Measurements from ENCODE around the gene SLC1A1.
"Not testable (repeated sequence)": the region's sequence is repeated elsewhere in the genome, so short reads cannot be mapped to it uniquely, and the experiment has no call there.

SLC1A1 gene

GRCh38 chr9:4520055-4520454 is 29.8 kb downstream of the SLC1A1 start:
- H3K27me3 ChIP-seq (ENCODE audit: control insufficient read depth, insufficient read depth, low read length): no peaks in the 10 kb centered on the region
- H3K36me3 ChIP-seq (ENCODE audit: insufficient read depth, low read length): no peaks in the 10 kb centered on the region
- H3K9me3 ChIP-seq (replicated peaks; ENCODE audit: low read length): no peaks in the 10 kb centered on the region
- H3K9ac ChIP-seq (ENCODE audit: low read depth, low read length): no peak overlapping the region
- H3K4me3 ChIP-seq (ENCODE audit: low read length): no peak overlapping the region
- no peaks in the 10 kb centered on the region for H3K4me1 ChIP-seq (ENCODE audit: control insufficient read depth, insufficient read depth, low read length)
- no peak overlapping the region for H3K4me2 ChIP-seq (ENCODE audit: low read length)

- no peaks in the 10 kb centered on the region for H3K9me3 ChIP-seq (replicated peaks; ENCODE audit: low read length)
- no peak overlapping the region for H3K4me3 ChIP-seq (ENCODE audit: low read length)
- H3K27me3 ChIP-seq (ENCODE audit: control insufficient read depth, insufficient read depth, low read length): no peaks in the 10 kb centered on the region
- H3K9ac ChIP-seq (ENCODE audit: low read depth, low read length): no peak overlapping the region
- H3K4me2 ChIP-seq (ENCODE audit: low read length): no peak overlapping the region
- no peaks in the 10 kb centered on the region for H3K36me3 ChIP-seq (ENCODE audit: insufficient read depth, low read length)
- peaks cover 9% of the 10 kb centered on the region for H3K4me1 ChIP-seq (ENCODE audit: control insufficient read depth, insufficient read depth, low read length)
Measured at GRCh38 chr9:4530375-4530774, 40.1 kb downstream of the SLC1A1 start.

GRCh38 chr9:4530831-4531230 is 40.6 kb downstream of the SLC1A1 start:
- not testable (repeated sequence) for H3K4me2 ChIP-seq (ENCODE audit: low read length); H3K9ac ChIP-seq (ENCODE audit: low read depth, low read length); H3K4me3 ChIP-seq (ENCODE audit: low read length); H3K9me3 ChIP-seq (replicated peaks; ENCODE audit: low read length); H3K36me3 ChIP-seq (ENCODE audit: insufficient read depth, low read length); H3K27me3 ChIP-seq (ENCODE audit: control insufficient read depth, insufficient read depth, low read length); H3K4me1 ChIP-seq (ENCODE audit: control insufficient read depth, insufficient read depth, low read length)

GRCh38 chr9:4531355-4531754 is 41.1 kb downstream of the SLC1A1 start:
- H3K9ac ChIP-seq (ENCODE audit: low read depth, low read length); H3K27me3 ChIP-seq (ENCODE audit: control insufficient read depth, insufficient read depth, low read length); H3K4me1 ChIP-seq (ENCODE audit: control insufficient read depth, insufficient read depth, low read length): not testable (repeated sequence)

GRCh38 chr9:4533881-4534280 is 43.6 kb downstream of the SLC1A1 start:
- H3K4me1 ChIP-seq (ENCODE audit: control insufficient read depth, insufficient read depth, low read length); H3K4me3 ChIP-seq (ENCODE audit: low read length); H3K27me3 ChIP-seq (ENCODE audit: control insufficient read depth, insufficient read depth, low read length); H3K4me2 ChIP-seq (ENCODE audit: low read length); H3K9ac ChIP-seq (ENCODE audit: low read depth, low read length); H3K36me3 ChIP-seq (ENCODE audit: insufficient read depth, low read length); H3K9me3 ChIP-seq (replicated peaks; ENCODE audit: low read length): not testable (repeated sequence)

More at GRCh38 chr9:4531355-4531754, 41.1 kb downstream of the SLC1A1 start:
- not testable (repeated sequence) for H3K9me3 ChIP-seq (replicated peaks; ENCODE audit: low read length); H3K36me3 ChIP-seq (ENCODE audit: insufficient read depth, low read length); H3K4me2 ChIP-seq (ENCODE audit: low read length); H3K4me3 ChIP-seq (ENCODE audit: low read length)

- not testable (repeated sequence) for H3K27me3 ChIP-seq (ENCODE audit: control insufficient read depth, insufficient read depth, low read length); H3K36me3 ChIP-seq (ENCODE audit: insufficient read depth, low read length); H3K9ac ChIP-seq (ENCODE audit: low read depth, low read length); H3K4me1 ChIP-seq (ENCODE audit: control insufficient read depth, insufficient read depth, low read length); H3K4me3 ChIP-seq (ENCODE audit: low read length); H3K9me3 ChIP-seq (replicated peaks; ENCODE audit: low read length); H3K4me2 ChIP-seq (ENCODE audit: low read length)
Measured at GRCh38 chr9:4536196-4536595, 45.9 kb downstream of the SLC1A1 start.

- Histone ChIP-seq H3K9me3 (replicated peaks; ENCODE audit: low read length) (no peaks in the 10 kb centered on the region), H3K4me3 (ENCODE audit: low read length) (no peak overlapping the region), H3K4me2 (ENCODE audit: low read length) (no peak overlapping the region), H3K27me3 (ENCODE audit: control insufficient read depth, insufficient read depth, low read length) (no peaks in the 10 kb centered on the region), H3K4me1 (ENCODE audit: control insufficient read depth, insufficient read depth, low read length) (no peaks in the 10 kb centered on the region), H3K36me3 (ENCODE audit: insufficient read depth, low read length) (no peaks in the 10 kb centered on the region), H3K9ac (ENCODE audit: low read depth, low read length) (no peak overlapping the region)
Measured at GRCh38 chr9:4537581-4537980, 47.3 kb downstream of the SLC1A1 start.

GRCh38 chr9:4538107-4538506 is 47.8 kb downstream of the SLC1A1 start:
- H3K4me1 ChIP-seq (ENCODE audit: control insufficient read depth, insufficient read depth, low read length): no peaks in the 10 kb centered on the region
- no peaks in the 10 kb centered on the region for H3K27me3 ChIP-seq (ENCODE audit: control insufficient read depth, insufficient read depth, low read length)
- H3K9me3 ChIP-seq (replicated peaks; ENCODE audit: low read length): no peaks in the 10 kb centered on the region
- no peak overlapping the region for H3K9ac ChIP-seq (ENCODE audit: low read depth, low read length)
- H3K4me2 ChIP-seq (ENCODE audit: low read length): no peak overlapping the region
- no peak overlapping the region for H3K4me3 ChIP-seq (ENCODE audit: low read length)
- no peaks in the 10 kb centered on the region for H3K36me3 ChIP-seq (ENCODE audit: insufficient read depth, low read length)

GRCh38 chr9:4538621-4539020 is 48.4 kb downstream of the SLC1A1 start:
- H3K36me3 ChIP-seq (ENCODE audit: insufficient read depth, low read length): no peaks in the 10 kb centered on the region
- H3K9ac ChIP-seq (ENCODE audit: low read depth, low read length): no peak overlapping the region
- no peak overlapping the region for H3K4me2 ChIP-seq (ENCODE audit: low read length)
- no peaks in the 10 kb centered on the region for H3K4me1 ChIP-seq (ENCODE audit: control insufficient read depth, insufficient read depth, low read length)
- no peak overlapping the region for H3K4me3 ChIP-seq (ENCODE audit: low read length)
- H3K27me3 ChIP-seq (ENCODE audit: control insufficient read depth, insufficient read depth, low read length): no peaks in the 10 kb centered on the region
- H3K9me3 ChIP-seq (replicated peaks; ENCODE audit: low read length): no peaks in the 10 kb centered on the region

GRCh38 chr9:4540425-4540824 is 50.2 kb downstream of the SLC1A1 start:
- Histone ChIP-seq H3K36me3 (ENCODE audit: insufficient read depth, low read length) (no peaks in the 10 kb centered on the region), H3K4me1 (ENCODE audit: control insufficient read depth, insufficient read depth, low read length) (no peaks in the 10 kb centered on the region), H3K27me3 (ENCODE audit: control insufficient read depth, insufficient read depth, low read length) (no peaks in the 10 kb centered on the region), H3K9me3 (replicated peaks; ENCODE audit: low read length) (no peaks in the 10 kb centered on the region), H3K4me3 (ENCODE audit: low read length) (no peak overlapping the region), H3K4me2 (ENCODE audit: low read length) (no peak overlapping the region), H3K9ac (ENCODE audit: low read depth, low read length) (no peak overlapping the region)

- no peak overlapping the region for H3K4me3 ChIP-seq (ENCODE audit: low read length)
- no peak overlapping the region for H3K4me2 ChIP-seq (ENCODE audit: low read length)
- no peaks in the 10 kb centered on the region for H3K36me3 ChIP-seq (ENCODE audit: insufficient read depth, low read length)
- no peak overlapping the region for H3K9ac ChIP-seq (ENCODE audit: low read depth, low read length)
- H3K9me3 ChIP-seq (replicated peaks; ENCODE audit: low read length): no peaks in the 10 kb centered on the region
- H3K4me1 ChIP-seq (ENCODE audit: control insufficient read depth, insufficient read depth, low read length): no peaks in the 10 kb centered on the region
- no peaks in the 10 kb centered on the region for H3K27me3 ChIP-seq (ENCODE audit: control insufficient read depth, insufficient read depth, low read length)
Measured at GRCh38 chr9:4541281-4541680, 51.0 kb downstream of the SLC1A1 start.

- H3K4me2 ChIP-seq (ENCODE audit: low read length): no peak overlapping the region
- H3K4me1 ChIP-seq (ENCODE audit: control insufficient read depth, insufficient read depth, low read length): peaks cover 2% of the 10 kb centered on the region
- no peaks in the 10 kb centered on the region for H3K36me3 ChIP-seq (ENCODE audit: insufficient read depth, low read length)
- H3K9me3 ChIP-seq (replicated peaks; ENCODE audit: low read length): no peaks in the 10 kb centered on the region
- no peak overlapping the region for H3K9ac ChIP-seq (ENCODE audit: low read depth, low read length)
- no peaks in the 10 kb centered on the region for H3K27me3 ChIP-seq (ENCODE audit: control insufficient read depth, insufficient read depth, low read length)
- no peak overlapping the region for H3K4me3 ChIP-seq (ENCODE audit: low read length)
Measured at GRCh38 chr9:4541856-4542255, 51.6 kb downstream of the SLC1A1 start.

- H3K9ac ChIP-seq (ENCODE audit: low read depth, low read length); H3K36me3 ChIP-seq (ENCODE audit: insufficient read depth, low read length); H3K27me3 ChIP-seq (ENCODE audit: control insufficient read depth, insufficient read depth, low read length); H3K4me2 ChIP-seq (ENCODE audit: low read length); H3K4me3 ChIP-seq (ENCODE audit: low read length); H3K4me1 ChIP-seq (ENCODE audit: control insufficient read depth, insufficient read depth, low read length); H3K9me3 ChIP-seq (replicated peaks; ENCODE audit: low read length): not testable (repeated sequence)
Measured at GRCh38 chr9:4544714-4545113, 54.4 kb downstream of the SLC1A1 start.
